ENCODE results near the gene NCOA1.

The NCOA1 gene

DNA sequence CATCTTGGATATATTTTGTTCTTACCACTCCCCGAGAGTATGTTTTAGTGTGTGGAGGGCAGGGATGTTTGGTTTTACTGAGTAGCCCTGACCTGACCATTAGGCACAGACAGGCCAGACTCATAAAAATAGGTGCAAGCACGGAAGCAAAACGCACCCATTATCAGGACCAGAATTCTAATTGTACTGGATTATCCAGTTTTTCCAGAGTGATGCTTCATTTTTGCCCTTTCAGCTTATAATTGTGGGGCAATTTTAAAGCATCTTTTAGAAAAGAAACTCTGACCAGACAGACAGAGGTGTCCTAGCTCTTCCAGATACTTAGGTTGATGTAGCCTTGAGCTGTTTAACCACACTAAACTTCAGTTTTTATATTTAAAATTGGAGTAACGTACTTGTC, 4.4 kb downstream of the NCOA1 start:
- Histone ChIP-seq H3K27me3 (ENCODE audit: control insufficient read depth, insufficient read depth, low read length) (no peaks in the 10 kb centered on the region), H3K9ac (ENCODE audit: low read length) (no peak overlapping the region), H3K4me1 (ENCODE audit: control insufficient read depth, insufficient read depth, low read length) (peaks cover 2% of the 10 kb centered on the region), H3K9me3 (ENCODE audit: control insufficient read depth, low read length) (no peaks in the 10 kb centered on the region), H3K36me3 (ENCODE audit: control insufficient read depth, insufficient read depth, low read length) (no peaks in the 10 kb centered on the region), H3K4me3 (ENCODE audit: low read length) (no peak overlapping the region)

DNA sequence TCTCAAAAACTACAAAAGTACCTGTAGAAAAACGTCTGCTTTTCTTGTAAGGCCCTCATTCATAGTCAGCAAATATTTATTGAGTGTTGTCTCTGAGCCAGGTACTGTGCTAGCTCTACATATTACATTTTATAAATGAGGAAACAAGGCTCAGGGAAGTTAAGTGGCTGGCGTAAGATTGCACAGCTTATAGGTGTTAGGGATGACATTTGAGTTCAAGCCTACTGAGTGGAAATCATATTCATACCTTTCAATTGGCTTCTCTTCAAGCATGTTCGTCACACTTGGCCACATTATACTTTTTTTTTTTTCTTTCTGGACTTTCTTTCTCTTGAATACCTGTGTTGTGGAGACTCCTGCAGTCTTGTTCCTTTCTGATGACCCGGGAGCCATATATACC, 5.9 kb downstream of the NCOA1 start:
- Histone ChIP-seq H3K9ac (ENCODE audit: low read length) (no peak overlapping the region), H3K27me3 (ENCODE audit: control insufficient read depth, insufficient read depth, low read length) (no peaks in the 10 kb centered on the region), H3K4me3 (ENCODE audit: low read length) (no peak overlapping the region), H3K36me3 (ENCODE audit: control insufficient read depth, insufficient read depth, low read length) (no peaks in the 10 kb centered on the region), H3K4me1 (ENCODE audit: control insufficient read depth, insufficient read depth, low read length) (no peaks in the 10 kb centered on the region), H3K9me3 (ENCODE audit: control insufficient read depth, low read length) (no peaks in the 10 kb centered on the region)

DNA sequence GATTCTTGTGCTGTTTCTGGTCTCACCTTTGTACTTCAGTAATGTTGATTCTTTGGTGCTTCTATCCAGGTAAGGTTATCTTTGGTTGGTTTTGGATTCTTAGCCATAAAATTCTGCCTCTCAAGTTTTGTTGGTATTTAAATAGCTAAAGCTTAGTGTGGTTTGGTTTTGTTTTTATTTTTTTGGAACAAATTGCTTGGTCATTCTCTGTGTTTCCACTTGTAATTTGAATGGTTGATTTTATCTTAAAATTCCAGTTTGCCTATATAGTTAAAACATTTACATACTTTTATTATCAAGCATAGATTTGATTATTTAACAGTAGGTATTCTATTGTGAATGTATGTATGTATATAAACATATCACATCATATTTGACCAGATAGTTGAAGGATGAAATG, 6.6 kb downstream of the NCOA1 start:
- no peaks in the 10 kb centered on the region for H3K27me3 ChIP-seq (ENCODE audit: control insufficient read depth, insufficient read depth, low read length)
- H3K4me1 ChIP-seq (ENCODE audit: control insufficient read depth, insufficient read depth, low read length), result no peaks in the 10 kb centered on the region
- no peak overlapping the region for H3K4me3 ChIP-seq (ENCODE audit: low read length)
- H3K36me3 ChIP-seq (ENCODE audit: control insufficient read depth, insufficient read depth, low read length), result no peaks in the 10 kb centered on the region
- H3K9me3 ChIP-seq (ENCODE audit: control insufficient read depth, low read length), result no peaks in the 10 kb centered on the region
- no peak overlapping the region for H3K9ac ChIP-seq (ENCODE audit: low read length)

DNA sequence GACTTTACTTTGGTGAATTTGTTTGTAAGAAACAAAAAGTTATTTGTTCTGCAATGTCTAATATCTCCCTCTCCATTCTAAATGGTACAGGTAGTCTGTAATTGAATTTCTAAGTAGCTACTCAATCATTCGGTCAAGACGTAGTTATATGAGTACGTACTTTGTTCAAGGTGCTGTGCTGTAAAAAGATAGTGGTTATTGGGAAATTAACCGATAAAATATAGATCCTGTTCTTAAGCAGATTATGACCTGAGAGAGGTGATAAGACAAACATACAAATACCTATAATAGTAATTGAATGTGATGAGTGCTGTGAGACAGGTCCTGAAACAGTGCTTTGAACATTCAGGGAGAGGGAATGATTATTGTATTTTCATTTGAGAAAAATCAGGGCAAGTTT, 7.1 kb downstream of the NCOA1 start:
- H3K27me3 ChIP-seq (ENCODE audit: control insufficient read depth, insufficient read depth, low read length), result no peaks in the 10 kb centered on the region
- H3K4me3 ChIP-seq (ENCODE audit: low read length), result no peak overlapping the region
- H3K9me3 ChIP-seq (ENCODE audit: control insufficient read depth, low read length), result no peaks in the 10 kb centered on the region
- H3K4me1 ChIP-seq (ENCODE audit: control insufficient read depth, insufficient read depth, low read length), result no peaks in the 10 kb centered on the region
- no peak overlapping the region for H3K9ac ChIP-seq (ENCODE audit: low read length)
- H3K36me3 ChIP-seq (ENCODE audit: control insufficient read depth, insufficient read depth, low read length), result no peaks in the 10 kb centered on the region

DNA sequence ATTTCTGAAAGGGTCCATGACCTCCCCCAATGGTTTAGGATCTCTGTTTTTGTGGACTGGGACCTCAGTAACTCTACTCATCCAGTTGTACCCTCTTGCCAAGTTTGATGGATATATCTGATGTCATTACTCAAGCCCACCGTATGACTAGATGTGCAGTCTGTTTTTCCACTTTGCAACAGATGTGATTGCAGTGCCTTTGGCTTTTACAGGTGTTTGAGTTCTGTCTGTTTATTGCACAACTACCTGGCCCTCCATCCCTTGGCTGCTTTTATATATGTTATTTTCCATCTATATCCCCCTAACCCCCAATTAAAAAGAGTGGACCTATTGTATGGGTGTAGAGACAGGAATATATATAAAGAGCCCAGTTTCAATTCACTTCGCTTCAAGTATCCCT, 10.8 kb downstream of the NCOA1 start:
- Histone ChIP-seq H3K9me3 (ENCODE audit: control insufficient read depth, low read length) (no peaks in the 10 kb centered on the region), H3K4me1 (ENCODE audit: control insufficient read depth, insufficient read depth, low read length) (no peaks in the 10 kb centered on the region), H3K27me3 (ENCODE audit: control insufficient read depth, insufficient read depth, low read length) (no peaks in the 10 kb centered on the region)

DNA sequence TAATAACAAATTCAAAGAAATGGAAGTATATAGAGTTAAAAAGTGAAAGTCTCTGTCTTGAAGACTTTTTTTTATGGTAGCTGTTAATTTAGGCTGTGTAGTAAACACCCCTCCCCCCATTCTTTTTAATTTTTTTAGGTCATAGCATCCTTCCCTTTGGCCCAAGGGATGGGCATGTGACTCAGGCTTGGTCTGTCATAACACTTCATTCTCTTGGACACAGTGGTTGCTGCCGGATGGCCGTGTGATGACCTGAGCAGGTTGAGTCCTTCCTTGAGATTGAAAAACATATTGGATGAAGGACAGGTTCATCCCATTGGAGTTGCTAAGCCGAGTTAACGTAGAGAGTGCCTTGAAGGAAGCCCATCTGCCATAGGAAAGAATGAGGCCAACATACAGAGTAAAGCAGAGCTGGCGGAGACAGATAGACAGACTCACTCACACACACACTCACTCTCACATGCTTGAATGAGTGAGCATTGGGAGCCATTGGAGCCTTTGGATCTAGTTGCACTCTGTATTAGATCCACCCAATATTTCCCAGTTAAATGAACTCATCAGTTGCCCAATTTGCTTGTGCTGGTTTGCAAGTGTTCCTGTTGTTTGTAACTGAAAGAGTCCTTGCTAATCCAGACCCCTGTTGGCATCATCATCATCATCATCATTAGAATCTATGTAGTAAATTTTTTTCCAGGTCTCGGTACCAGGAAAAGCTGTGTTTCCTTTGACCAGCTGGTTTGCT, 14.7 kb downstream of the NCOA1 start:
- H3K9ac ChIP-seq (ENCODE audit: low read length), result no peak overlapping the region

More for the DNA sequence above, 10.8 kb downstream of the NCOA1 start:
- Histone ChIP-seq H3K4me3 (ENCODE audit: low read length) (no peak overlapping the region), H3K9ac (ENCODE audit: low read length) (no peak overlapping the region), H3K36me3 (ENCODE audit: control insufficient read depth, insufficient read depth, low read length) (no peaks in the 10 kb centered on the region)

DNA sequence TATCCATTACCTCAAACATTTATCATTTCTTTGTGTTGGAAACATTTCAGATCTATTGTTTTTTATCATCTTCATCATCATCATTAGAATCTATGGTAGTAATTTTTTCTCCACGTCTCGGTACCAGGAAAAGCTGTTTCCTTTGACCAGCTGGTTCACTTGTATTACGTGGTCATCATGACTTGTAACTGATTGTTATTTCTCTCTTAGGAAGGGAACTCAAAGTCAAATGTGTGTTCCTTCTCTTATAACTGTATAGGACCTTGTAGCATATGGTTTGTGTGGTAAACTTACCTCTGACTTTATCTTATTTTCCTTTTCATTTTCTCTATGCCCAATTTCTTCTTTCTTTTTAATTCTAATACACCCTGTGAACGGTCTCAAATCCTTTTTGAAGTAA, 16.5 kb downstream of the NCOA1 start:
- H3K27me3 ChIP-seq (ENCODE audit: control insufficient read depth, insufficient read depth, low read length), result no peaks in the 10 kb centered on the region
- no peak overlapping the region for H3K4me3 ChIP-seq (ENCODE audit: low read length)
- no peaks in the 10 kb centered on the region for H3K36me3 ChIP-seq (ENCODE audit: control insufficient read depth, insufficient read depth, low read length)
- H3K9me3 ChIP-seq (ENCODE audit: control insufficient read depth, low read length), result no peaks in the 10 kb centered on the region
- no peak overlapping the region for H3K9ac ChIP-seq (ENCODE audit: low read length)
- peaks cover 10% of the 10 kb centered on the region for H3K4me1 ChIP-seq (ENCODE audit: control insufficient read depth, insufficient read depth, low read length)

More for the DNA sequence above, 14.7 kb downstream of the NCOA1 start:
- Histone ChIP-seq H3K4me3 (ENCODE audit: low read length) (no peak overlapping the region), H3K4me1 (ENCODE audit: control insufficient read depth, insufficient read depth, low read length) (peaks cover 7% of the 10 kb centered on the region), H3K9me3 (ENCODE audit: control insufficient read depth, low read length) (no peaks in the 10 kb centered on the region), H3K36me3 (ENCODE audit: control insufficient read depth, insufficient read depth, low read length) (no peaks in the 10 kb centered on the region), H3K27me3 (ENCODE audit: control insufficient read depth, insufficient read depth, low read length) (no peaks in the 10 kb centered on the region)

DNA sequence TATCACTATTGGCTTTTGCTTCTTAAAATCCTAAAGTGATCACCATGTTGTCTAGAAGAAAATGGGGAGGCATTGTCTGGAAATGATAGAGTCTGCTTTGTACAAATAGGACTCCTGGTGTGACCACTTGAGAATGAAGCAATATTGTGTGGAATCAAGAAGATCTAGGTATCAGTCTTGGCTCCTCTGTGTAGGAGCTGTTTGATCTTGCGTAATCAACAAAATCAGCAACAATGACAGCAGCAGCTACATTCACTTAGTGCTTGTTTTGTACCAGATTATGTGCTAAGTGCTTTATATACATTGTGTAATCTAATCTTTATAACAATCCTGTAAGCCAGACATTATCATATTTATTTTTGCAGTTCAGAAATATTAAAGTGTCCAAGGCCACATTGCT, 17.8 kb downstream of the NCOA1 start:
- Histone ChIP-seq H3K4me3 (ENCODE audit: low read length) (no peak overlapping the region), H3K9ac (ENCODE audit: low read length) (no peak overlapping the region), H3K27me3 (ENCODE audit: control insufficient read depth, insufficient read depth, low read length) (no peaks in the 10 kb centered on the region), H3K36me3 (ENCODE audit: control insufficient read depth, insufficient read depth, low read length) (no peaks in the 10 kb centered on the region), H3K9me3 (ENCODE audit: control insufficient read depth, low read length) (no peaks in the 10 kb centered on the region), H3K4me1 (ENCODE audit: control insufficient read depth, insufficient read depth, low read length) (peaks cover 15% of the 10 kb centered on the region)

DNA sequence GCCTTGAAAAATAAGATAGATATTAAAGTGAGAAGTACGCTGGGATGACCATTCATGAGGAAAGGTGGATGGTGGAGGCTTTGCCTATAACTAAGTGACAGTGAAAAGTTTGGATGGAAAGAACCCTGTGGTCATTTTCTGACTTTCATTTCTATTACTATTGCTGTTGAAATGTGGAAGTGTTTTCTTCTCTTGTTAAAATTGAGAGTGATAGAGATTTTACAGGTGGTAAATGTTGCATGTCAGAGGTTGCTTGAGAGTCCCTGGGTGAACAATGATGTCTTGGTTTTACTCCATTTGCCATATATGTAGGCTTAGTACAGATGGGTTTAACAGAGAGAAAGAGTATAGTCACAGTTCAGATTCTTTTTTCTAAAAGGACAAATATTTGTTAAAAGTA, 18.4 kb downstream of the NCOA1 start:
- H3K4me3 ChIP-seq (ENCODE audit: low read length), result no peak overlapping the region
- no peak overlapping the region for H3K9ac ChIP-seq (ENCODE audit: low read length)
- H3K27me3 ChIP-seq (ENCODE audit: control insufficient read depth, insufficient read depth, low read length), result no peaks in the 10 kb centered on the region
- H3K9me3 ChIP-seq (ENCODE audit: control insufficient read depth, low read length), result no peaks in the 10 kb centered on the region
- no peaks in the 10 kb centered on the region for H3K36me3 ChIP-seq (ENCODE audit: control insufficient read depth, insufficient read depth, low read length)
- H3K4me1 ChIP-seq (ENCODE audit: control insufficient read depth, insufficient read depth, low read length), result peaks cover 15% of the 10 kb centered on the region

DNA sequence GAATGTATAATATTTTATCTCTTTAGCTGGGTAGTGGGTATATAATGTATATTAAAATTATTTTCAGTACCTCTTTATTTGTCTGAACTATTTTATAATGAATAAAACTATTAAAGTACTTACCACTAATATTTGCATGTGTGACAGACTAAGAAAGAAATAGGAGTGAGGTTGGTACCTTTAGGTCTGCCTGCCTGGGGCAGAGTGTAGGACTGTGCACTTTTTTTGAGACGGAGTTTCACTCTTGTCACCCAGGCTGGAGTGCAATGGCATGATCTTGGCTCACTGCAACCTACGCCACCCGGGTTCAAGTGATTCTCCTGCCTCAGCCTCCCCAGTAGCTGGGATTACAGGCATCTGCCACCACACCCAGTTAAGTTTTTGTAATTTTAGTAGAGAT, 18.8 kb downstream of the NCOA1 start:
- Histone ChIP-seq H3K9ac (ENCODE audit: low read length) (no peak overlapping the region), H3K9me3 (ENCODE audit: control insufficient read depth, low read length) (no peaks in the 10 kb centered on the region), H3K4me3 (ENCODE audit: low read length) (no peak overlapping the region), H3K36me3 (ENCODE audit: control insufficient read depth, insufficient read depth, low read length) (no peaks in the 10 kb centered on the region), H3K4me1 (ENCODE audit: control insufficient read depth, insufficient read depth, low read length) (peaks cover 15% of the 10 kb centered on the region), H3K27me3 (ENCODE audit: control insufficient read depth, insufficient read depth, low read length) (no peaks in the 10 kb centered on the region)

DNA sequence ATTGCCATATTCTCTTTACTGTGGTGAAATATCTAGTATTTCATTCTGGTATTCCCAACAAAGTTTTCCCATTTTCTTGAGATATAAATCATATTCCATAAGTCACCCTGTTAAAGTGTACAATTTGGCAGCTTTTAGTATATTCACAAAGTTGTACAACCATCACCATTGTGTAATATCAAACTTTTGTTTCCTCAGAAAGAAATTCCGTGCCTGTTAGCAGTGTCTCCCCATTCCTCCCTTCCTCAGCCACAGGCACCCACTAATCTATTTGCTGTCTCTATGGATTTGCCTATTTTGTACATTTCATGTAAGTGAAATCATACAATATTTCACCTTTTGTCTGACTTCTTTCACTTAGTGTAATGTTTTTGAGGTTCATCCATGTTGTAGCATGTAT, 19.7 kb downstream of the NCOA1 start:
- Histone ChIP-seq H3K9me3 (ENCODE audit: control insufficient read depth, low read length) (no peaks in the 10 kb centered on the region), H3K4me1 (ENCODE audit: control insufficient read depth, insufficient read depth, low read length) (peaks cover 21% of the 10 kb centered on the region), H3K36me3 (ENCODE audit: control insufficient read depth, insufficient read depth, low read length) (no peaks in the 10 kb centered on the region), H3K4me3 (ENCODE audit: low read length) (no peak overlapping the region), H3K9ac (ENCODE audit: low read length) (no peak overlapping the region), H3K27me3 (ENCODE audit: control insufficient read depth, insufficient read depth, low read length) (no peaks in the 10 kb centered on the region)

DNA sequence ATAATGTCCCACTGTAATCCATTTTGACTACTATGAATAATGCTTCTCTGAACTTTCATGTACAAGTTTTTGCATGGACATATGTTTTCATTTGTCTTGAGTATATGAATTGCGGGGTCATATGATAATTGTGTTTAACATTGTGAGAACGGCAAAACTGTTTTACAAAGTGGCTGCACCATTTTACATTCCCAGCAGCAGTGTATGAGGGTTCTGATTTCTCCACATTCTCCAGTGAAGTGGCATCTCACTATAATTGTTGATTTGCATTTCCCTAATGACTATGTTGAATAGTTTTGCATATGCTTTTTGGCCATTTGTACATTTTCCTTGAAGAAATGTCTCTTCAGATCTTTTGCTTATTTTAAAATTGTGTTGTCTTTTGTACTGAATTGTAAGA, 20.1 kb downstream of the NCOA1 start:
- H3K36me3 ChIP-seq (ENCODE audit: control insufficient read depth, insufficient read depth, low read length), result no peaks in the 10 kb centered on the region
- H3K4me3 ChIP-seq (ENCODE audit: low read length), result no peak overlapping the region
- H3K9me3 ChIP-seq (ENCODE audit: control insufficient read depth, low read length), result no peaks in the 10 kb centered on the region
- H3K27me3 ChIP-seq (ENCODE audit: control insufficient read depth, insufficient read depth, low read length), result no peaks in the 10 kb centered on the region
- no peak overlapping the region for H3K9ac ChIP-seq (ENCODE audit: low read length)
- H3K4me1 ChIP-seq (ENCODE audit: control insufficient read depth, insufficient read depth, low read length), result peaks cover 21% of the 10 kb centered on the region

DNA sequence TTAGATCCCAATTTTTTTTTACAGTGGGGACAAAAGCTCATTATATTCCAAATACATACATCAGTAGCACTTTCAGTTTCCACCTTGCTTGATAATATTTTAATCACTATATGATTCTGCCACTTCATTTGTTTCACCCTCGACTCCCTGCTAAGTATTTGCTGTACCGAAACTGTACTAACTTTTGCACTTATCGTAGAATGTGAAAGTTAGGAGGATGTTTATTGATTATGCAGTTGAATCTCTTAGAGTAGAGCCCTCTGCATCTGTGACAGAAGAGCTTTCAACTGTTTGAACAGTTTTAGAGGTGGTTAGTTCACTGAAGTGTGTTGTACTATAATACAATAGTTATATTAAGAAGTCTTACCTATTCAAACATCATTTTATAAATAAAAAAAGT, 20.8 kb downstream of the NCOA1 start:
- H3K4me1 ChIP-seq (ENCODE audit: control insufficient read depth, insufficient read depth, low read length), result peaks cover 21% of the 10 kb centered on the region
- H3K27me3 ChIP-seq (ENCODE audit: control insufficient read depth, insufficient read depth, low read length), result no peaks in the 10 kb centered on the region
- H3K4me3 ChIP-seq (ENCODE audit: low read length), result no peak overlapping the region
- H3K36me3 ChIP-seq (ENCODE audit: control insufficient read depth, insufficient read depth, low read length), result no peaks in the 10 kb centered on the region
- no peak overlapping the region for H3K9ac ChIP-seq (ENCODE audit: low read length)
- no peaks in the 10 kb centered on the region for H3K9me3 ChIP-seq (ENCODE audit: control insufficient read depth, low read length)

Data from mucosa of stomach (tissue), 1 donor.